ENCODE measurements around the gene LMO7.

LMO7 gene

GRCh38 chr13:75830842-75831241, 194.7 kb downstream of the LMO7 start:
- Histone ChIP-seq H3K36me3 (ENCODE audit: insufficient read depth, low read length) (peaks cover 54% of the 10 kb centered on the region), H3K4me1 (ENCODE audit: insufficient read depth, low read length, severe bottlenecking) (no peaks in the 10 kb centered on the region), H3K79me2 (ENCODE audit: insufficient read depth, low read length) (no peaks in the 10 kb centered on the region), H2AFZ (ENCODE audit: low read length) (no peak overlapping the region), H3K9me3 (ENCODE audit: low read length) (no peaks in the 10 kb centered on the region), H3K4me3 (ENCODE audit: low read depth, low read length, poor library complexity, severe bottlenecking) (no peak overlapping the region), H3K4me2 (ENCODE audit: low read length) (no peak overlapping the region), H3K9ac (ENCODE audit: low read length) (no peak overlapping the region), H3K27ac (ENCODE audit: low read depth, low read length, poor library complexity, severe bottlenecking) (no peak overlapping the region), H4K20me1 (ENCODE audit: insufficient read depth, low read length) (no peaks in the 10 kb centered on the region), H3K9me2 (ENCODE audit: low read depth, low read length) (no peaks in the 10 kb centered on the region), H3K27me3 (ENCODE audit: insufficient read depth, low read length) (no peaks in the 10 kb centered on the region), H3F3A (ENCODE audit: insufficient read depth, low read length) (no peaks in the 10 kb centered on the region)
- no peak for TF ChIP-seq EZH2 (IDR thresholded peaks at IDR 0.05; ENCODE audit: borderline replicate concordance, low read length)
- TF ChIP-seq CTCF (IDR thresholded peaks at IDR 0.05; ENCODE audit: low read length), result no peak

DNA sequence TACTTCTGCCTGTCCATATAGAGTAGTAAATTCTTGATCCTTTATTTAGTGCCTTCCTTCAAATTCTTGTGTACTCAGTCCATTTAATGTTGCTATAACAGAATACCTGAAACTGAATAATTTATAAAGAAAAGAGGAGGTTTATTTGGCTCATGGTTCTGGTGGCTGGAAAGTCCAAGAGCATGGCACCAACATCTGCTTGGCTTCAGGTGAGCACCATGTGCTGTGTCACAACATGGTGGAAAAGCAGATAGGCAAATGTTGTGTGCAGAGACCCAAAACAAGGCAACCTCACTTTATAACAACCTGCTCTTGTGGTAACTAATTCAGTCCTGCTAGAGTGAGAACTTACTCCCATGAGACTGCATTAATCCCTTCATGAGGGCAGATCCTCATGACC, 195.3 kb downstream of the LMO7 start:
- Histone ChIP-seq H3K36me3 (ENCODE audit: insufficient read depth, low read length) (peaks cover 55% of the 10 kb centered on the region), H3K79me2 (ENCODE audit: insufficient read depth, low read length) (no peaks in the 10 kb centered on the region), H2AFZ (ENCODE audit: low read length) (no peak overlapping the region), H3K9me3 (ENCODE audit: low read length) (no peaks in the 10 kb centered on the region), H3K9me2 (ENCODE audit: low read depth, low read length) (no peaks in the 10 kb centered on the region), H4K20me1 (ENCODE audit: insufficient read depth, low read length) (no peaks in the 10 kb centered on the region), H3F3A (ENCODE audit: insufficient read depth, low read length) (no peaks in the 10 kb centered on the region), H3K4me1 (ENCODE audit: insufficient read depth, low read length, severe bottlenecking) (no peaks in the 10 kb centered on the region), H3K4me3 (ENCODE audit: low read depth, low read length, poor library complexity, severe bottlenecking) (no peak overlapping the region), H3K27me3 (ENCODE audit: insufficient read depth, low read length) (no peaks in the 10 kb centered on the region), H3K27ac (ENCODE audit: low read depth, low read length, poor library complexity, severe bottlenecking) (no peak overlapping the region), H3K4me2 (ENCODE audit: low read length) (no peak overlapping the region), H3K9ac (ENCODE audit: low read length) (no peak overlapping the region)
- no peak for TF ChIP-seq EZH2 (IDR thresholded peaks at IDR 0.05; ENCODE audit: borderline replicate concordance, low read length)
- TF ChIP-seq CTCF (IDR thresholded peaks at IDR 0.05; ENCODE audit: low read length), result no peak

- H4K20me1 ChIP-seq (ENCODE audit: insufficient read depth, low read length), result no peaks in the 10 kb centered on the region
- H3K4me2 ChIP-seq (ENCODE audit: low read length), result no peak overlapping the region
- no peaks in the 10 kb centered on the region for H3K79me2 ChIP-seq (ENCODE audit: insufficient read depth, low read length)
- H3K36me3 ChIP-seq (ENCODE audit: insufficient read depth, low read length), result peaks cover 45% of the 10 kb centered on the region
- H3K27ac ChIP-seq (ENCODE audit: low read depth, low read length, poor library complexity, severe bottlenecking), result no peak overlapping the region
- H3K4me1 ChIP-seq (ENCODE audit: insufficient read depth, low read length, severe bottlenecking), result no peaks in the 10 kb centered on the region
- no peaks in the 10 kb centered on the region for H3K9me2 ChIP-seq (ENCODE audit: low read depth, low read length)
- H3K27me3 ChIP-seq (ENCODE audit: insufficient read depth, low read length), result no peaks in the 10 kb centered on the region
- H3F3A ChIP-seq (ENCODE audit: insufficient read depth, low read length), result no peaks in the 10 kb centered on the region
- H2AFZ ChIP-seq (ENCODE audit: low read length), result no peak overlapping the region
- H3K9ac ChIP-seq (ENCODE audit: low read length), result no peak overlapping the region
- no peak overlapping the region for H3K4me3 ChIP-seq (ENCODE audit: low read depth, low read length, poor library complexity, severe bottlenecking)
- H3K9me3 ChIP-seq (ENCODE audit: low read length), result no peaks in the 10 kb centered on the region
- TF ChIP-seq EZH2 (IDR thresholded peaks at IDR 0.05; ENCODE audit: borderline replicate concordance, low read length) (no peak), CTCF (IDR thresholded peaks at IDR 0.05; ENCODE audit: low read length) (no peak)
Observed at GRCh38 chr13:75832812-75833211, 196.7 kb downstream of the LMO7 start.
